Measurements from ENCODE around the gene PTGER4. TPM values are rescaled to one million over a fixed set of nuclear protein-coding genes. Genes with fewer than 3 reads are reported as not detected.

Gene PTGER4
- total RNA-seq, 1 donor from 2014 or later = 5.6 TPM

DNA sequence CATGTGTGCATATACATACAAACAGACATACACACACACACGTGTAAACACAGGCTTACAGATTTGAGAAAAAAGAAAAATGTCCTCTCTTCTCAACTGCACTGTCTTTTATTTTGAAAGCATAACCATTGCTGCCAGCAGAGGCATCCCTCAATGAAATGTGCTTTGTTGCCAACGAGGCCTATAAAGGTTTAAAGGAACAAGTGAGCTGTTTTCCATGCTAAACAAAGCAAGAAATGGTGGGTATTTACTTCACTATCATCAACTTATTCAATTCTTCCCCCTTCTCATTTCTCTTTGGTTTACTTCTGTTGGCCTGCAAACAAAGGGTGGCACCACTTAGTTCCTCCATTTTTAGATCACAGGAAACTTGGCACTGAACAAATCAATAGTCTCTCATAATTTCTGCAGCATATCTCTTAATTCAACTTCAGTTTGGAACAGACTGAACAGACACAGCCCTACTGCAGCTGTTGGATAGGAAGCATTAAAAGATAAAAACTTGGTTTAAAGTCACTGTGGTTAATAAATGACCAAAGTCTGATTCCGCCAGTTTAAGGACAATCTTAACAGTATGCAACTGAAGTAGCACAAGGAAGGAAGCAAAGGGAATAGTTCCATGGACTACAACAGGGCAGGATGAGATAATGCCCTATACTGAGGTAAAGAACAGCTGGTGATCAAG lies 54.3 kb downstream of the PTGER4 start:
- Mint-ChIP-seq H3K4me3 (ENCODE audit: low read depth) (no peak overlapping the region), H3K36me3 (ENCODE audit: insufficient read depth) (peaks cover 17% of the 10 kb centered on the region)
- DNase-seq (ENCODE audit: low spot score, unreplicated experiment) = no peak

GRCh38 chr5:40734986-40735385 lies 55.3 kb downstream of the PTGER4 start:
- H3K4me3 Mint-ChIP-seq (ENCODE audit: low read depth) = peak overlapping the region; percentile 4
- H3K27me3 Mint-ChIP-seq = no peaks in the 10 kb centered on the region
- peaks cover 32% of the 10 kb centered on the region for H3K4me1 Mint-ChIP-seq (ENCODE audit: low read depth)
- DNase-seq (ENCODE audit: low spot score, unreplicated experiment) = no peak
- no peaks in the 10 kb centered on the region for H3K9me3 Mint-ChIP-seq (ENCODE audit: low read depth)
- H3K36me3 Mint-ChIP-seq (ENCODE audit: insufficient read depth) = peaks cover 23% of the 10 kb centered on the region
- peak overlapping the region; percentile 57 for H3K27ac Mint-ChIP-seq
- TF ChIP-seq CTCF (IDR thresholded peaks at IDR 0.05; ENCODE audit: unreplicated experiment) = no peak

More for the DNA sequence above, 54.3 kb downstream of the PTGER4 start:
- H3K27me3 Mint-ChIP-seq = no peaks in the 10 kb centered on the region
- peak overlapping the region; percentile 69 for H3K27ac Mint-ChIP-seq
- H3K9me3 Mint-ChIP-seq (ENCODE audit: low read depth) = no peaks in the 10 kb centered on the region
- peaks cover 32% of the 10 kb centered on the region for H3K4me1 Mint-ChIP-seq (ENCODE audit: low read depth)
- TF ChIP-seq CTCF (IDR thresholded peaks at IDR 0.05; ENCODE audit: unreplicated experiment) = no peak

DNA sequence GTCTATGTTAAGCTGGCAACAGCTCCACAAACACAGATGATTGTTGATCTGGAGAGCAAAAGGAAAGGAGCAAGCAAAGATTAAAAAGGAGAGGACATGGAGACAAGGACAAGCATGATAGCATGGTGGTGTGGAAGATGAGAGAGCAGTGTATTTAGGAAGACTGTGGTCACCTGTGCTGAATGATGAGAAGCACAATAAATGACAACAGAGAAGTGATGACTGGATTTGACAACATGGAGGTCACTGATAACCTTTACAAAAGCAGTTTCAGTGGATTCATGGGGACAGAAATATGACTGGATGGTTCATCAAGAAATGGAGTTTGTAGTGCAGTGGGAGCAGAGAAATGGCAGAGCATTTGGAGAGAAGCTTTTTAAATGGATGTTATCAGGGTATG lies 55.9 kb downstream of the PTGER4 start:
- no peak overlapping the region for H3K27ac Mint-ChIP-seq
- TF ChIP-seq CTCF (IDR thresholded peaks at IDR 0.05; ENCODE audit: unreplicated experiment) = no peak
- peaks cover 24% of the 10 kb centered on the region for H3K36me3 Mint-ChIP-seq (ENCODE audit: insufficient read depth)
- no peak overlapping the region for H3K4me3 Mint-ChIP-seq (ENCODE audit: low read depth)
- no peaks in the 10 kb centered on the region for H3K27me3 Mint-ChIP-seq
- H3K4me1 Mint-ChIP-seq (ENCODE audit: low read depth) = peaks cover 32% of the 10 kb centered on the region
- no peak for DNase-seq (ENCODE audit: low spot score, unreplicated experiment)
- peaks cover 3% of the 10 kb centered on the region for H3K9me3 Mint-ChIP-seq (ENCODE audit: low read depth)

GRCh38 chr5:40736103-40736875 lies 56.6 kb downstream of the PTGER4 start:
- no peaks in the 10 kb centered on the region for H3K27me3 Mint-ChIP-seq
- peak; percentile 79 for TF ChIP-seq CTCF (IDR thresholded peaks at IDR 0.05; ENCODE audit: unreplicated experiment)
- peaks cover 9% of the 10 kb centered on the region for H3K9me3 Mint-ChIP-seq (ENCODE audit: low read depth)
- H3K4me1 Mint-ChIP-seq (ENCODE audit: low read depth) = peaks cover 29% of the 10 kb centered on the region
- H3K27ac Mint-ChIP-seq = peak overlapping the region; percentile 17
- H3K36me3 Mint-ChIP-seq (ENCODE audit: insufficient read depth) = peaks cover 29% of the 10 kb centered on the region
- no peak for DNase-seq (ENCODE audit: low spot score, unreplicated experiment)
- H3K4me3 Mint-ChIP-seq (ENCODE audit: low read depth) = no peak overlapping the region

- no peak for TF ChIP-seq CTCF (IDR thresholded peaks at IDR 0.05; ENCODE audit: unreplicated experiment)
- peaks cover 26% of the 10 kb centered on the region for H3K4me1 Mint-ChIP-seq (ENCODE audit: low read depth)
- H3K9me3 Mint-ChIP-seq (ENCODE audit: low read depth) = peaks cover 9% of the 10 kb centered on the region
- H3K27me3 Mint-ChIP-seq = no peaks in the 10 kb centered on the region
- no peak overlapping the region for H3K27ac Mint-ChIP-seq
- DNase-seq (ENCODE audit: low spot score, unreplicated experiment) = no peak
- no peak overlapping the region for H3K4me3 Mint-ChIP-seq (ENCODE audit: low read depth)
- peaks cover 29% of the 10 kb centered on the region for H3K36me3 Mint-ChIP-seq (ENCODE audit: insufficient read depth)
Measured at GRCh38 chr5:40738502-40738901, 58.8 kb downstream of the PTGER4 start.

Other genes with a start within 250 kb of the PTGER4 start
- 21.5 and 25.4 TPM in 2 replicates for gene TTC33, start 76.0 kb downstream of the PTGER4 start, total RNA-seq
- gene PRKAA1, start 118.5 kb downstream of the PTGER4 start, total RNA-seq = 75.1 and 79.5 TPM in 2 replicates
- 1,476 and 1,494 TPM in 2 replicates for gene RPL37, start 155.3 kb downstream of the PTGER4 start, total RNA-seq
- 0.74 and 1.1 TPM in 2 replicates for gene CARD6, start 161.5 kb downstream of the PTGER4 start, total RNA-seq
- gene C7, start 229.6 kb downstream of the PTGER4 start, total RNA-seq = 5.7 and 6.1 TPM in 2 replicates